HG03103 (cell line): ENCODE results near the gene RAB6D.
"Not testable (repeated sequence)": the region's sequence is repeated elsewhere in the genome, so short reads cannot be mapped to it uniquely, and the experiment has no call there.

Experiments
- ATAC-seq: cut with Tn5 transposase; IDR thresholded peaks from one replicate; pipeline ENCODE4 v1.9.1; 2021; ENCODE audit warnings: low read depth; ENCODE audit not compliant: unreplicated experiment

Gene RAB6D

DNA sequence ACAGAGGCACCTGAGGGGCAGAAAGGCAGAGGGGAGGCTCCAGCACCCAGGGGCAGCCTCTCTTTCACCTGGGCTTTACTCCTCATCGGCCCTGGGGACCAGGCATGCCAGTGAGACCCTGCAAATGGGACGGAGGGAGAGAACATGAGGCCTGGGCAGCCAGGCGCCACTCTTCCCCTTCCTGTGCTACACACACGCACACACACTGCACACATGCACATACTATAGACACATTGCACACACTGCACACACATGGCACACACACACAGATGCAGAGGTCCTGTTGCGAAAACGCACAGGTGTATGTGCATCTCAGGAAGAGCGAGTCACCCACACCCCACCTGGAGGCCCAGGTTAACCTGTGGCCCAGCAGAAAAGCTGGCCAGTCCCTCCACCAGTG is 3.4 kb upstream of the RAB6D start:
- ATAC-seq = no peak

- ATAC-seq = no peak
Measured at GRCh38 chr2:131366643-131367042, 2.7 kb upstream of the RAB6D start.

DNA sequence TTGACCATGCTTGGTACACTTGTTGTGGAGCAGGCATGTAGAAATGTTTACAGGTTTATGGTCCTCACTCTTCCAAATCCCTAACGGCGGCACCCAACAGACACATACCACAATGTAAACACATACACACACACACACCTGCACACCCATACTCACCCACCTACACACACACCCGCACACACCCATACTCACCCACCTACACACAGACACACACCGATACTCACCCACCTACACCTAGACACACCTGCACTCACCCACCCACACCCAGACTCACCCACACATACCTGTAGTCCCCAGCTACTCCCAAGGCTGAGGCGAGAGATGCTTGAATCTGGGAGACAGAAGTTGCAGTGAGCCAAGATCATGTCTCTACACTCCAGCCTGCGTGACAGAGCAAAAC is 1.5 kb upstream of the RAB6D start:
- no peak for ATAC-seq

DNA sequence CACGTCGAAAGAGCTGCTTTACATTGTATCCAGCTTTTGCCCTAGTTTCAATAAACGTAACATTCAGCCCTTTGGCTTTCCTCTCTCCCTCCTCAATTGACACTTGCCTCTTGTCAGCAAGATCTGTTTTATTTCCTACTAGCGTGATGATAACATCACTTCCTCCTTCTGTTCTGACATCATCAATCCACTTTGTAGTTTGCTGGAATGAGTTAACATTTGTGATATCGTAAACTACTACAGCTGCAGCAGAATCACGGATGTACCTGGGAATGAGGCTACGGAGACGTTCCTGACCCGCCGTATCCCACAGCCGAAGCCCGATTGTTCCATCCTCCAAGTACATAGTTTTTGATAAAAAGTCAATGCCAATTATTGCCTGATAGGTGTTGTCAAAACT is 755 bp downstream of the RAB6D start:
- ATAC-seq = not testable (repeated sequence)

DNA sequence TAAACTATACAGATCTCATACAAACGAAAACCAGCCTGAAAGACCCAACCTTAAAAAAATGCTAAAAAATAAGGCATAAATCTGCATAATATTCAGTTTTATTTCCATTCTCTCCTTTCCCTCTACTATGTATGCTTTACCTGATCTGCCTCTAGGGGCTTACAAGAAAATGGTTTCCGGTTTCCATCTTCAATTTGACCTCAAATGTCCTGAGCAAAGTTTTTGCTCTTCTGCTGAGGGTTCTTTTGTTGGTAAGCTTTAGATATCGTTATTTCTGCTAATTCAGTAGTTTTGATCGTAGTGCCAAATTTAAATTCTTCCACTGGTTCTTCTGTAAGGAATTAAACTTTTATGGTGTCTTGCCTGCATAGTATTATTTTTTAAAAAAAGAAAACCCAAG is 2.2 kb downstream of the RAB6D start:
- ATAC-seq = not testable (repeated sequence)

- not testable (repeated sequence) for ATAC-seq
Measured at GRCh38 chr2:131353167-131353697, 10.7 kb downstream of the RAB6D start.

- ATAC-seq = no peak
Measured at GRCh38 chr2:131349021-131349420, 14.9 kb downstream of the RAB6D start.

GRCh38 chr2:131347035-131347434 is 16.9 kb downstream of the RAB6D start:
- not testable (repeated sequence) for ATAC-seq

GRCh38 chr2:131339307-131339706 is 24.7 kb downstream of the RAB6D start:
- not testable (repeated sequence) for ATAC-seq

DNA sequence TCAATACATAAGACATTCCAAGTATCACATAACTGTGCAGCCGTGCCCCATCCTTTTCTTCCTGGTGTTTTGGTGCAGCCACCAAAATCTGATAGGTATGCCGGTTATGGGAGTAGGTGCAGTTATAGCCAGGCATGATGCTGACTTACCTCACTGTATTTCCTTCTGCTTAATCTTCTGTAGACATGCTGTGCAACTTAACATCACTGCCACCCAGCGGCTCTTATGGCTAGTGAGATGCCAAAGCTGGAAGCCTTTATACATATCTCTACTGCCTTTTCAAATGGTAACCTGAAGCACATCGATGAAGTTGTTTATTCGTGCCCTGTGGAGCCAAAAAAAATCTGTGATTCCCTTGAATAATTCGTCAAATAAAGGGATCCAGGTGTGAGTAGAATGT is 28.6 kb downstream of the RAB6D start:
- ATAC-seq = not testable (repeated sequence)

- not testable (repeated sequence) for ATAC-seq
Measured at GRCh38 chr2:131332709-131333108, 31.3 kb downstream of the RAB6D start.

GRCh38 chr2:131331000-131331399 is 33.0 kb downstream of the RAB6D start:
- ATAC-seq = not testable (repeated sequence)

DNA sequence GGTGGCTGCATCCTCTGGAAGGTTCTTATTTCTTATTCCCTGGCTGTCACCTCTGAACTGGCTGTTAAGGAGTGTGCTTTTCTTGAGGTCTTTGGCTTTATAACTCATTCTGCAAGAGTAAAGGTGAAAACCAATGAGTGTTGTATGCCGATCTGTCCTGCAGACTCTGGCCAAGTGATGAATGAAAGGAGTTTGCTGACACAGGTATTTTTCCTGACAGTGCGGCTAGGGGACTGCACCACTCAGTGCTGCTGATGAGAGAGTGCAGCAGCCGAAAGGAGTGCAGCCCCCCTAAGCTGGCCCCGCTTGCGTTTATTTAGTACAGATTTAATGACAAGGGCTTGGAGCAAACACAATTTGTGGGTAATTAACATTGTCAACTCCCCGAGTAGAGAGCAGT is 41.8 kb downstream of the RAB6D start:
- no peak for ATAC-seq

DNA sequence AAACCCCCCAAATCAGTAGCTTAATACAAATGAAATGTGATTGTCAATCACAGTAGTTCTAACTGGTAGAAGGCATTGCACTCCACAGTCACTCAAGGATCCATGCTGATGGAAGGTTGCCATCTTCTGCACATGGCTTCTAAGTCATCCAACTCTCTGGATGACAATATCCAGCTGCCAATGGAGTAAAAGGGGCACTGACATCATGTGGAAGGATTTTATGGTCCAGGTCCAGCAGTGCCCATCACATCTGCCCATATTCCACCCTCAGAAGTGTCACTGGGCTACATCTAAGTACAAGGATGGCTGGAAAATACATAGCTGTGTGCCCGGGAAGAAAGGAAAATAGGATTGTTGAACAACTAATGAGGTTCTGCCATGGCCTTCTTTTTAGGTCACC is 42.6 kb downstream of the RAB6D start:
- not testable (repeated sequence) for ATAC-seq

GRCh38 chr2:131311001-131311400 is 53.0 kb downstream of the RAB6D start:
- ATAC-seq = not testable (repeated sequence)
